HepG2 (cell line): Measurements from ENCODE around the gene ANAPC1.
"Not testable (repeated sequence)": the region's sequence is repeated elsewhere in the genome, so short reads cannot be mapped to it uniquely, and the experiment has no call there.

Experiments used
- CTCF ChIP-seq: sonication (generic); formaldehyde crosslinking; IDR thresholded peaks from 2 replicates; pipeline ENCODE4 v1.5.0; 2020; ENCODE audit warnings: mild to moderate bottlenecking, missing genetic modification reagents, moderate library complexity
- FOSL2 ChIP-seq: sonication (generic); formaldehyde crosslinking; IDR thresholded peaks from 2 replicates; pipeline ENCODE4 v1.4.0; 2020; ENCODE audit warnings: missing genetic modification reagents
- MTERF4 ChIP-seq: sonication (generic); formaldehyde crosslinking; IDR thresholded peaks from 2 replicates; pipeline ENCODE4 v1.8.0; 2023; ENCODE audit warnings: mild to moderate bottlenecking, missing genetic modification reagents
- NFIC ChIP-seq: IDR thresholded peaks from 2 replicates; pipeline ENCODE4 v1.6.1; 2012; ENCODE audit warnings: mild to moderate bottlenecking, low read length, inconsistent platforms
- NPAS2 ChIP-seq: sonication (generic); formaldehyde crosslinking; IDR thresholded peaks from 2 replicates; pipeline ENCODE4 v1.8.0; 2022; ENCODE audit warnings: mild to moderate bottlenecking, missing genetic modification reagents, borderline replicate concordance
- NR1H2 ChIP-seq: sonication (generic); formaldehyde crosslinking; IDR thresholded peaks from 2 replicates; pipeline ENCODE4 v1.8.1; 2022; ENCODE audit warnings: low read depth, missing genetic modification reagents, borderline replicate concordance
- POLR2A ChIP-seq, 2 experiments: IDR thresholded peaks; 2 replicates each; pipeline ENCODE4 v1.6.1; 2011; ENCODE audit warnings: low read depth in 2 of 2, low read length in 2 of 2, mild to moderate bottlenecking in 1 of 2, moderate library complexity in 1 of 2; ENCODE audit not compliant: insufficient read depth in 1 of 2
- ZNF430 ChIP-seq: sonication (generic); formaldehyde crosslinking; IDR thresholded peaks from 2 replicates; pipeline ENCODE4 v1.9.0; 2021; ENCODE audit warnings: mild to moderate bottlenecking, missing genetic modification reagents
- ZNF839 ChIP-seq: sonication (generic); formaldehyde crosslinking; IDR thresholded peaks from 2 replicates; pipeline ENCODE4 v1.4.0; 2020; ENCODE audit warnings: missing genetic modification reagents, mild to moderate bottlenecking, borderline replicate concordance

GRCh38 chr2:111768266-111769190 lies 115.5 kb downstream of the ANAPC1 start:
- TF ChIP-seq NR1H2 (CRISPR knock-in tag); ZNF839 (CRISPR knock-in tag); NPAS2; FOSL2; POLR2A (IDR thresholded peaks at IDR 0.05; ENCODE audit: insufficient read depth in 1 of 2, low read depth in 2 of 2, low read length in 2 of 2); CTCF; NFIC; MTERF4 (CRISPR knock-in tag); ZNF430 (CRISPR knock-in tag): not testable (repeated sequence)
